OCI-LY1 (cell line): Measurements from ENCODE around the gene CDKAL1.

Experiments
- H2AFZ ChIP-seq: fragments of 200-600 bp; sonication (generic), shearing (Covaris generic); 2 replicates; pipeline ENCODE4 v1.6.0; 2014; ENCODE audit warnings: antibody characterized with exemption, mild to moderate bottlenecking, low read length
- H3F3A ChIP-seq: fragments of 200-600 bp; sonication (generic), shearing (Covaris generic); 2 replicates; pipeline ENCODE4 v1.6.0; 2014; ENCODE audit warnings: mild to moderate bottlenecking, antibody characterized with exemption, low read length, moderate library complexity; ENCODE audit not compliant: insufficient read depth
- H3K27ac ChIP-seq: fragments of 200-600 bp; sonication (generic); 2 replicates; pipeline ENCODE4 v1.5.1; 2014; ENCODE audit warnings: low read length, mixed run types, mild to moderate bottlenecking, low read depth; ENCODE audit not compliant: poor library complexity, severe bottlenecking
- H3K27me3 ChIP-seq: fragments of 200-600 bp; sonication (generic); 2 replicates; pipeline ENCODE4 v1.6.0; 2014; ENCODE audit warnings: antibody characterized with exemption, mild to moderate bottlenecking, low read length, moderate library complexity; ENCODE audit not compliant: insufficient read depth
- H3K36me3 ChIP-seq: fragments of 200-600 bp; sonication (generic); 2 replicates; pipeline ENCODE4 v1.6.1; 2014; ENCODE audit warnings: mild to moderate bottlenecking, antibody characterized with exemption, low read length, moderate library complexity, mixed read lengths; ENCODE audit not compliant: insufficient read depth
- H3K4me1 ChIP-seq: fragments of 200-600 bp; sonication (generic); 2 replicates; pipeline ENCODE4 v1.5.1; 2014; ENCODE audit warnings: mild to moderate bottlenecking, low read length, moderate library complexity; ENCODE audit not compliant: insufficient read depth, severe bottlenecking
- H3K4me2 ChIP-seq: fragments of 200-600 bp; sonication (generic), shearing (Covaris generic); 2 replicates; pipeline ENCODE4 v1.6.1; 2014; ENCODE audit warnings: low read length
- H3K4me3 ChIP-seq: fragments of 200-600 bp; sonication (generic); 2 replicates; pipeline ENCODE4 v1.5.1; 2014; ENCODE audit warnings: low read length, low read depth, mild to moderate bottlenecking, mixed read lengths; ENCODE audit not compliant: poor library complexity, severe bottlenecking
- H3K79me2 ChIP-seq: fragments of 200-600 bp; shearing (Covaris generic); 2 replicates; pipeline ENCODE4 v1.6.1; 2016; ENCODE audit warnings: mixed run types, low read length, mixed read lengths; ENCODE audit not compliant: insufficient read depth
- H3K9ac ChIP-seq: fragments of 200-600 bp; sonication (generic), shearing (Covaris generic); 2 replicates; pipeline ENCODE4 v1.6.1; 2014; ENCODE audit warnings: mild to moderate bottlenecking, low read length, mixed read lengths
- H3K9me2 ChIP-seq: fragments of 200-600 bp; sonication (generic), shearing (Covaris generic); 2 replicates; pipeline ENCODE4 v1.6.1; 2014; ENCODE audit warnings: low read depth, mild to moderate bottlenecking, low read length, mixed read lengths
- H3K9me3 ChIP-seq: fragments of 200-600 bp; shearing (Covaris generic); 2 replicates; pipeline ENCODE4 v1.6.1; 2014; ENCODE audit warnings: low read length, mixed read lengths
- H4K20me1 ChIP-seq: fragments of 200-600 bp; sonication (generic), shearing (Covaris generic); 2 replicates; pipeline ENCODE4 v1.6.0; 2016; ENCODE audit warnings: mild to moderate bottlenecking, low read length; ENCODE audit not compliant: insufficient read depth
- CTCF ChIP-seq: fragments of 200-600 bp; sonication (generic), shearing (Covaris generic); IDR thresholded peaks from 2 replicates; pipeline ENCODE4 v1.5.1; 2017; ENCODE audit warnings: mild to moderate bottlenecking, antibody characterized with exemption, low read length, moderate library complexity, mixed read lengths
- EZH2 ChIP-seq: fragments of 200-600 bp; sonication (generic), shearing (Covaris generic); IDR thresholded peaks from 2 replicates; pipeline ENCODE4 v1.8.0; 2017; ENCODE audit warnings: borderline replicate concordance, mixed run types, mild to moderate bottlenecking, antibody characterized with exemption, low read length, moderate library complexity, mixed read lengths

CDKAL1 gene

GRCh38 chr6:21100991-21101390, 566.7 kb downstream of the CDKAL1 start:
- H3K27ac ChIP-seq: no peak overlapping the region

GRCh38 chr6:21101694-21102093, 567.4 kb downstream of the CDKAL1 start:
- H3K36me3 ChIP-seq: no peaks in the 10 kb centered on the region
- H3K9ac ChIP-seq: no peak overlapping the region
- H4K20me1 ChIP-seq: no peaks in the 10 kb centered on the region
- H3K4me3 ChIP-seq: no peak overlapping the region
- H3K27ac ChIP-seq: no peak overlapping the region
- no peak for TF ChIP-seq EZH2
- TF ChIP-seq CTCF: no peak
- H3K79me2 ChIP-seq: no peaks in the 10 kb centered on the region
- H2AFZ ChIP-seq: no peak overlapping the region
- no peaks in the 10 kb centered on the region for H3K27me3 ChIP-seq
- no peaks in the 10 kb centered on the region for H3F3A ChIP-seq
- H3K4me2 ChIP-seq: no peak overlapping the region
- H3K4me1 ChIP-seq: peaks cover 10% of the 10 kb centered on the region
- no peaks in the 10 kb centered on the region for H3K9me2 ChIP-seq
- H3K9me3 ChIP-seq: no peaks in the 10 kb centered on the region

More at GRCh38 chr6:21100991-21101390, 566.7 kb downstream of the CDKAL1 start:
- Histone ChIP-seq H3K9me2 (no peaks in the 10 kb centered on the region), H2AFZ (no peak overlapping the region), H3F3A (no peaks in the 10 kb centered on the region), H3K36me3 (no peaks in the 10 kb centered on the region), H4K20me1 (no peaks in the 10 kb centered on the region), H3K4me2 (no peak overlapping the region), H3K27me3 (no peaks in the 10 kb centered on the region), H3K79me2 (no peaks in the 10 kb centered on the region), H3K4me1 (peaks cover 10% of the 10 kb centered on the region), H3K9ac (no peak overlapping the region), H3K4me3 (no peak overlapping the region), H3K9me3 (no peaks in the 10 kb centered on the region)
- TF ChIP-seq CTCF: no peak
- no peak for TF ChIP-seq EZH2

- no peak overlapping the region for H3K27ac ChIP-seq
- H3K79me2 ChIP-seq: no peaks in the 10 kb centered on the region
- no peak overlapping the region for H3K4me2 ChIP-seq
- no peaks in the 10 kb centered on the region for H3F3A ChIP-seq
- H3K4me3 ChIP-seq: no peak overlapping the region
- H3K9ac ChIP-seq: no peak overlapping the region
- H3K9me3 ChIP-seq: no peaks in the 10 kb centered on the region
- peaks cover 10% of the 10 kb centered on the region for H3K4me1 ChIP-seq
- TF ChIP-seq CTCF (no peak), EZH2 (no peak)
- H2AFZ ChIP-seq: no peak overlapping the region
- no peaks in the 10 kb centered on the region for H3K36me3 ChIP-seq
- H3K9me2 ChIP-seq: no peaks in the 10 kb centered on the region
- H4K20me1 ChIP-seq: no peaks in the 10 kb centered on the region
- no peaks in the 10 kb centered on the region for H3K27me3 ChIP-seq
Observed at GRCh38 chr6:21102201-21102600, 567.9 kb downstream of the CDKAL1 start.
